ENCODE data around the gene REG3A. TPM values are rescaled to one million over a fixed set of nuclear protein-coding genes. Genes with fewer than 3 reads are reported as not detected.

REG3A gene
- total RNA-seq, 6 experiments from 2014 or later, result not detected

DNA sequence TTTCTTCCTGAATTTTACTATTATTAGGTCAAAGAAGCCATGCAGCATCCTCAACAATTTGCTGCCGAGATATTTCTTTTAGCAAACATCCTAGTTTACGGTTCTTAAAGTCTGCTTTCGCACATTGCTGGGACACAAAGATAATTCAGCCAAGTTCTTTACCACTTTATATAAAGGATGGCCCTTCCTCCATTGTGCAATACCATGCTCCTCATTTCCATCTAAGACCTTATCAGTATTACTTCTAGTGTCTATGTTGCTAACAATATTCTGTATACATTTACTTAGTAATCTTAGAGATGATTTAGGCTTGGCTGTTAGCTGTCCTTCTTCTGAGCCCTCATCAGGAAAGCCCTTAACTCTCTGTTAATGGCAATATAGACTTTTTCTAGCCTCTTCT, 47.3 kb downstream of the REG3A start:
- TF ChIP-seq, protein P1, sequence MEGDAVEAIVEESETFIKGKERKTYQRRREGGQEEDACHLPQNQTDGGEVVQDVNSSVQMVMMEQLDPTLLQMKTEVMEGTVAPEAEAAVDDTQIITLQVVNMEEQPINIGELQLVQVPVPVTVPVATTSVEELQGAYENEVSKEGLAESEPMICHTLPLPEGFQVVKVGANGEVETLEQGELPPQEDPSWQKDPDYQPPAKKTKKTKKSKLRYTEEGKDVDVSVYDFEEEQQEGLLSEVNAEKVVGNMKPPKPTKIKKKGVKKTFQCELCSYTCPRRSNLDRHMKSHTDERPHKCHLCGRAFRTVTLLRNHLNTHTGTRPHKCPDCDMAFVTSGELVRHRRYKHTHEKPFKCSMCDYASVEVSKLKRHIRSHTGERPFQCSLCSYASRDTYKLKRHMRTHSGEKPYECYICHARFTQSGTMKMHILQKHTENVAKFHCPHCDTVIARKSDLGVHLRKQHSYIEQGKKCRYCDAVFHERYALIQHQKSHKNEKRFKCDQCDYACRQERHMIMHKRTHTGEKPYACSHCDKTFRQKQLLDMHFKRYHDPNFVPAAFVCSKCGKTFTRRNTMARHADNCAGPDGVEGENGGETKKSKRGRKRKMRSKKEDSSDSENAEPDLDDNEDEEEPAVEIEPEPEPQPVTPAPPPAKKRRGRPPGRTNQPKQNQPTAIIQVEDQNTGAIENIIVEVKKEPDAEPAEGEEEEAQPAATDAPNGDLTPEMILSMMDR (IDR thresholded peaks at IDR 0.05), result no peak

More for the DNA sequence above, 47.3 kb downstream of the REG3A start:
- H3K4me1 Mint-ChIP-seq (ENCODE audit: low read depth), result no peaks in the 10 kb centered on the region
- no peak overlapping the region for H3K4me3 Mint-ChIP-seq
- peaks cover 42% of the 10 kb centered on the region for H3K9me3 Mint-ChIP-seq
- no peaks in the 10 kb centered on the region for H3K36me3 Mint-ChIP-seq (ENCODE audit: low read depth)
- no peaks in the 10 kb centered on the region for H3K27me3 Mint-ChIP-seq (ENCODE audit: insufficient read depth)
- DNase-seq, result no peak
- no peak overlapping the region for H3K27ac Mint-ChIP-seq

Other genes starting within 250 kb of the REG3A start
- gene REG3G, start 134.1 kb downstream of the REG3A start, total RNA-seq (2021; fragmentation: NEBNext Ultra II Directional; extraction: Animal tissue kit (Norgen Biotek cat#: 25700)), result not detected
- gene REG1B, start 71.8 kb downstream of the REG3A start, total RNA-seq (2021; fragmentation: NEBNext Ultra II Directional; extraction: Animal tissue kit (Norgen Biotek cat#: 25700)), result not detected
- gene REG1A, start 39.3 kb downstream of the REG3A start, total RNA-seq (2021; fragmentation: NEBNext Ultra II Directional; extraction: Animal tissue kit (Norgen Biotek cat#: 25700)), result not detected

Data from HFFc6 (cell line).